Measurements from ENCODE around the gene FGD6. TPM values are rescaled to one million over a fixed set of nuclear protein-coding genes. Genes with fewer than 3 reads are reported as not detected.

The FGD6 gene
- total and polyA plus RNA-seq, 2 of the 4 experiments (the other 2 are of a cell fraction): 2.6 to 9.5 TPM

DNA sequence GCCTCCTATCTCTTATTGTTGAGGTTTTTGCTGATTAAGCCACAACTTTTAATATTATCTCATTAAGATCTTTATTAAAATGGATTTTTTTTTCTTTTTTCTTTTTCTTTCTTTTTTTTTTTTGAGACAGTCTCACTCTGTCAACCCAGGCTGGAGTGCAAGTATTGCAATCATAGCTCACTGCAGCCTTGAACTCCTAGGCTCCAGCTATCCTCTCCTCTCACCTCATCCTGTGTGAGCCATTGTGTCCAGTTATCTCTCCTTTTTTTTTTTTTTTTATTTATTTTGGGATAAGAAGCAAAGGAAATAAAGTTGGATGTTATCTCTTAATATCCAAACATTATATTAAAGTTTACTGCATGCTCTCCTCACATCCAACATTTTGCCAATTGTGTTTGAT is 13.0 kb upstream of the FGD6 start:
- Histone ChIP-seq H3K14ac (replicated peaks; ENCODE audit: low read depth, low read length) (0 out of 2 replicates have a peak overlapping the region, but pooled peaks have one; percentile 7), H3K9ac (ENCODE audit: low read depth, low read length) (no peak overlapping the region), H3K27me3 (ENCODE audit: control insufficient read depth, insufficient read depth, low read length) (no peaks in the 10 kb centered on the region), H3K79me1 (ENCODE audit: low read depth in 1 of 2, low read length in 2 of 2) (peaks cover 11 to 46% of the 10 kb centered on the region in 2 experiments; a peak in 3 of 4 replicates), H3K27ac (ENCODE audit: insufficient read depth, low read length) (no peak overlapping the region), H4K91ac (ENCODE audit: insufficient read depth, low read depth, low read length) (no peak overlapping the region), H3K36me3 (ENCODE audit: control insufficient read depth, insufficient read depth, low read length) (no peaks in the 10 kb centered on the region), H2BK120ac (ENCODE audit: low read depth, low read length) (no peak overlapping the region), H2AFZ (replicated peaks; ENCODE audit: low read length, poor library complexity) (no peak overlapping the region), H4K8ac (ENCODE audit: low read depth in 2 of 2, low read length in 2 of 2) (no peak overlapping the region), H3K4ac (ENCODE audit: low read depth, low read length) (no peak overlapping the region), H3K4me1 (ENCODE audit: control insufficient read depth, insufficient read depth, low read length) (peaks cover 5% of the 10 kb centered on the region; the same call in 1 of the 2 replicates), H3K23ac (ENCODE audit: low read depth, low read length) (no peak overlapping the region), H2AK9ac (replicated peaks; ENCODE audit: low read depth, low read length, poor library complexity) (no peak overlapping the region), H2AK5ac (ENCODE audit: low read depth, low read length) (no peak overlapping the region), H4K20me1 (ENCODE audit: insufficient read depth, low read length) (peaks cover 5% of the 10 kb centered on the region; the same call in 1 of the 2 replicates), H2BK5ac (ENCODE audit: low read depth, low read length, poor library complexity, severe bottlenecking) (peak overlapping the region; percentile 4), H3K9me1 (ENCODE audit: insufficient read depth, low read length) (no peaks in the 10 kb centered on the region), H3K18ac (ENCODE audit: low read depth, low read length) (no peak overlapping the region), H2BK20ac (ENCODE audit: low read depth, low read length) (no peak overlapping the region), H3K9me3 (ENCODE audit: control insufficient read depth, insufficient read depth, low read length) (no peaks in the 10 kb centered on the region), H2BK15ac (ENCODE audit: low read depth, low read length) (no peak overlapping the region), H3K4me2 (ENCODE audit: low read depth, low read length) (peak overlapping the region; percentile 59; the same call in 1 of the 2 replicates), H3K4me3 (ENCODE audit: insufficient read depth, low read depth, low read length) (no peak overlapping the region), H4K5ac (ENCODE audit: low read depth, low read length) (no peak overlapping the region; the same call in 1 of the 2 replicates), H3K56ac (ENCODE audit: extremely low read depth, insufficient read depth, low read length) (no peak overlapping the region)
- BruUV-seq (replicated peaks): no TSS peak
- TF ChIP-seq CEBPB (IDR thresholded peaks at IDR 0.05; ENCODE audit: low read depth, low read length): no peak
- no peak for TF ChIP-seq RCOR1 (IDR thresholded peaks at IDR 0.05; ENCODE audit: insufficient replicate concordance, low read length)
- no peak for TF ChIP-seq RAD21 (IDR thresholded peaks at IDR 0.05; ENCODE audit: low read length)
- TF ChIP-seq NFE2L2 (IDR thresholded peaks at IDR 0.05; ENCODE audit: low read depth, low read length): no peak
- TF ChIP-seq MAFK (IDR thresholded peaks at IDR 0.05; ENCODE audit: low read depth, low read length): no peak
- TF ChIP-seq SMC3 (IDR thresholded peaks at IDR 0.05; ENCODE audit: low read depth, low read length): no peak
- TF ChIP-seq, protein P1, sequence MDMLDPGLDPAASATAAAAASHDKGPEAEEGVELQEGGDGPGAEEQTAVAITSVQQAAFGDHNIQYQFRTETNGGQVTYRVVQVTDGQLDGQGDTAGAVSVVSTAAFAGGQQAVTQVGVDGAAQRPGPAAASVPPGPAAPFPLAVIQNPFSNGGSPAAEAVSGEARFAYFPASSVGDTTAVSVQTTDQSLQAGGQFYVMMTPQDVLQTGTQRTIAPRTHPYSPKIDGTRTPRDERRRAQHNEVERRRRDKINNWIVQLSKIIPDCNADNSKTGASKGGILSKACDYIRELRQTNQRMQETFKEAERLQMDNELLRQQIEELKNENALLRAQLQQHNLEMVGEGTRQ (IDR thresholded peaks at IDR 0.05; ENCODE audit: low read depth, low read length): no peak
- no peak for TF ChIP-seq POLR2A (IDR thresholded peaks at IDR 0.05; ENCODE audit: low read depth, low read length)
- no peak for TF ChIP-seq RFX5 (IDR thresholded peaks at IDR 0.05; ENCODE audit: low read depth, low read length)
- no peak for TF ChIP-seq CHD1 (IDR thresholded peaks at IDR 0.05; ENCODE audit: low read depth, low read length)
- TF ChIP-seq ELK1 (IDR thresholded peaks at IDR 0.05; ENCODE audit: borderline replicate concordance, low read depth, low read length): no peak
- no peak for TF ChIP-seq FOS (IDR thresholded peaks at IDR 0.05; ENCODE audit: low read depth, low read length)
- TF ChIP-seq MXI1 (IDR thresholded peaks at IDR 0.05; ENCODE audit: borderline replicate concordance, low read depth, low read length): no peak
- TF ChIP-seq, protein P2, sequence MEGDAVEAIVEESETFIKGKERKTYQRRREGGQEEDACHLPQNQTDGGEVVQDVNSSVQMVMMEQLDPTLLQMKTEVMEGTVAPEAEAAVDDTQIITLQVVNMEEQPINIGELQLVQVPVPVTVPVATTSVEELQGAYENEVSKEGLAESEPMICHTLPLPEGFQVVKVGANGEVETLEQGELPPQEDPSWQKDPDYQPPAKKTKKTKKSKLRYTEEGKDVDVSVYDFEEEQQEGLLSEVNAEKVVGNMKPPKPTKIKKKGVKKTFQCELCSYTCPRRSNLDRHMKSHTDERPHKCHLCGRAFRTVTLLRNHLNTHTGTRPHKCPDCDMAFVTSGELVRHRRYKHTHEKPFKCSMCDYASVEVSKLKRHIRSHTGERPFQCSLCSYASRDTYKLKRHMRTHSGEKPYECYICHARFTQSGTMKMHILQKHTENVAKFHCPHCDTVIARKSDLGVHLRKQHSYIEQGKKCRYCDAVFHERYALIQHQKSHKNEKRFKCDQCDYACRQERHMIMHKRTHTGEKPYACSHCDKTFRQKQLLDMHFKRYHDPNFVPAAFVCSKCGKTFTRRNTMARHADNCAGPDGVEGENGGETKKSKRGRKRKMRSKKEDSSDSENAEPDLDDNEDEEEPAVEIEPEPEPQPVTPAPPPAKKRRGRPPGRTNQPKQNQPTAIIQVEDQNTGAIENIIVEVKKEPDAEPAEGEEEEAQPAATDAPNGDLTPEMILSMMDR (conservative IDR thresholded peaks at IDR 0.05; ENCODE audit: low read depth, low read length): no peak
- TF ChIP-seq MAZ (IDR thresholded peaks at IDR 0.05; ENCODE audit: borderline replicate concordance, low read depth, low read length): no peak
- intact Hi-C loops (cut with micrococcal nuclease) (no loop called here), dilution Hi-C loops (cut with HindIII; ENCODE audit: low sequenced_read_pairs, unreplicated experiment) (no loop called here), in situ Hi-C loops (cut with MboI; ENCODE audit: low sequenced_read_pairs) (no loop called here)
- CTCF ChIA-PET: interaction anchor here (0.7 to 0.9 kb wide), 5 partner anchors 10 to 508 kb away, joined by 3 to 7 read pairs (median 6); partner anchors contain the start of genes FGD6 and VEZT
- DNase-seq (no peak), ATAC-seq (ENCODE audit: low read depth) (no peak)
- POLR2A ChIA-PET (ENCODE audit: unreplicated experiment): interaction anchor here (0.6 to 0.7 kb wide), 3 partner anchors 156 to 288 kb away, joined by 3 to 6 read pairs (median 4); no protein-coding TSS in a partner anchor

Measured in IMR-90 (cell line).